ENCODE results near the gene ALDOB.
A peak's percentile ranks its signal among the peaks of the same experiment; 100 is the strongest.

ALDOB gene

GRCh38 chr9:101398068-101398929, 37.3 kb downstream of the ALDOB start, which contains the start of the genes MRPL50 and ZNF189:
Gene MRPL50, minus strand, starts transcription at chr9:101398618. Its CDS starts 26 bp downstream, at chr9:101398592.
Gene ZNF189, plus strand, starts transcription at chr9:101398851. Its CDS starts 306 bp downstream, at chr9:101399157.
- H4K20me1 ChIP-seq (ENCODE audit: control insufficient read depth, insufficient read depth, low read depth, low read length): no peaks in the 10 kb centered on the region
- H3K36me3 ChIP-seq (ENCODE audit: control insufficient read depth, low read length): peaks cover 86% of the 10 kb centered on the region
- H3K27me3 ChIP-seq (ENCODE audit: control insufficient read depth, low read length): no peaks in the 10 kb centered on the region
- peaks cover 81% of the 10 kb centered on the region for H3K79me2 ChIP-seq (ENCODE audit: control insufficient read depth, low read length)
- peaks cover 26% of the 10 kb centered on the region for H3K4me1 ChIP-seq (ENCODE audit: control insufficient read depth, low read length)
- peak within 1 kb of the TSS; percentile 83 for H3K4me2 ChIP-seq (ENCODE audit: low read length)
- peak within 1 kb of the TSS; percentile 86 for H3K4me3 ChIP-seq (ENCODE audit: low read length)
- TF ChIP-seq EZH2phosphoT487 (IDR thresholded peaks at IDR 0.05; ENCODE audit: borderline replicate concordance, low read length) (no peak), CTCF (IDR thresholded peaks at IDR 0.05; ENCODE audit: low read depth, low read length, poor library complexity, severe bottlenecking) (no peak)
- H3F3A ChIP-seq (ENCODE audit: control insufficient read depth, insufficient read depth): no peaks in the 10 kb centered on the region
- peak within 1 kb of the TSS; percentile 35 for H3K27ac ChIP-seq (ENCODE audit: low read depth, low read length)
- H3K9me2 ChIP-seq (replicated peaks; ENCODE audit: control insufficient read depth, low read length): no peaks in the 10 kb centered on the region
- H3K9me3 ChIP-seq (ENCODE audit: control insufficient read depth, insufficient read depth, low read length): peaks cover 21% of the 10 kb centered on the region; the same call in 1 of the 2 replicates

GRCh38 chr9:101397746-101398067, 37.9 kb downstream of the ALDOB start:
- H3K9me2 ChIP-seq (replicated peaks; ENCODE audit: control insufficient read depth, low read length): no peaks in the 10 kb centered on the region
- peaks cover 26% of the 10 kb centered on the region for H3K4me1 ChIP-seq (ENCODE audit: control insufficient read depth, low read length)
- no peaks in the 10 kb centered on the region for H3F3A ChIP-seq (ENCODE audit: control insufficient read depth, insufficient read depth)
- no peaks in the 10 kb centered on the region for H3K27me3 ChIP-seq (ENCODE audit: control insufficient read depth, low read length)
- peak overlapping the region; percentile 83 for H3K4me2 ChIP-seq (ENCODE audit: low read length)
- peak overlapping the region; percentile 35 for H3K27ac ChIP-seq (ENCODE audit: low read depth, low read length)
- peaks cover 85% of the 10 kb centered on the region for H3K36me3 ChIP-seq (ENCODE audit: control insufficient read depth, low read length)
- H3K9me3 ChIP-seq (ENCODE audit: control insufficient read depth, insufficient read depth, low read length): peaks cover 27% of the 10 kb centered on the region; the same call in 1 of the 2 replicates
- no peak for TF ChIP-seq EZH2phosphoT487 (IDR thresholded peaks at IDR 0.05; ENCODE audit: borderline replicate concordance, low read length)
- TF ChIP-seq CTCF (IDR thresholded peaks at IDR 0.05; ENCODE audit: low read depth, low read length, poor library complexity, severe bottlenecking): no peak
- no peaks in the 10 kb centered on the region for H4K20me1 ChIP-seq (ENCODE audit: control insufficient read depth, insufficient read depth, low read depth, low read length)
- H3K4me3 ChIP-seq (ENCODE audit: low read length): peak overlapping the region; percentile 86
- H3K79me2 ChIP-seq (ENCODE audit: control insufficient read depth, low read length): peaks cover 87% of the 10 kb centered on the region

- H3K4me3 ChIP-seq (ENCODE audit: low read length): no peak overlapping the region
- peaks cover 85% of the 10 kb centered on the region for H3K36me3 ChIP-seq (ENCODE audit: control insufficient read depth, low read length)
- H3K4me2 ChIP-seq (ENCODE audit: low read length): no peak overlapping the region
- no peaks in the 10 kb centered on the region for H4K20me1 ChIP-seq (ENCODE audit: control insufficient read depth, insufficient read depth, low read depth, low read length)
- H3F3A ChIP-seq (ENCODE audit: control insufficient read depth, insufficient read depth): no peaks in the 10 kb centered on the region
- H3K27ac ChIP-seq (ENCODE audit: low read depth, low read length): no peak overlapping the region
- TF ChIP-seq EZH2phosphoT487 (IDR thresholded peaks at IDR 0.05; ENCODE audit: borderline replicate concordance, low read length): no peak
- TF ChIP-seq CTCF (IDR thresholded peaks at IDR 0.05; ENCODE audit: low read depth, low read length, poor library complexity, severe bottlenecking): no peak
- H3K79me2 ChIP-seq (ENCODE audit: control insufficient read depth, low read length): peaks cover 89% of the 10 kb centered on the region
- peaks cover 11% of the 10 kb centered on the region for H3K4me1 ChIP-seq (ENCODE audit: control insufficient read depth, low read length)
- peaks cover 27% of the 10 kb centered on the region; the same call in 1 of the 2 replicates for H3K9me3 ChIP-seq (ENCODE audit: control insufficient read depth, insufficient read depth, low read length)
- no peaks in the 10 kb centered on the region for H3K27me3 ChIP-seq (ENCODE audit: control insufficient read depth, low read length)
- H3K9me2 ChIP-seq (replicated peaks; ENCODE audit: control insufficient read depth, low read length): no peaks in the 10 kb centered on the region
Measured at GRCh38 chr9:101394687-101395086, 40.9 kb downstream of the ALDOB start.
